Activated naive CD8-positive, alpha-beta T cell treated with anti-CD3 and anti-CD28 coated beads, Interleukin-2, amount 50 U/mL, for 24 hours (primary cell): Measurements from ENCODE around the gene STIM2.
"Not testable (repeated sequence)": the region's sequence is repeated elsewhere in the genome, so short reads cannot be mapped to it uniquely, and the experiment has no call there.

Experiments used
- ATAC-seq: fragments of 150-1000 bp; cut with Tn5 transposase; one replicate; pipeline ENCODE4 v1.10.0; 2021
- DNase-seq: peaks from one replicate; pipeline ENCODE4 v3.0.0; 2021
- H3K27ac Mint-ChIP-seq: one replicate; pipeline ENCODE4 v1.8.0; 2021; ENCODE audit warnings: mild to moderate bottlenecking, mixed read lengths
- H3K27me3 Mint-ChIP-seq: one replicate; pipeline ENCODE4 v1.8.0; 2021; ENCODE audit warnings: mixed read lengths
- H3K36me3 Mint-ChIP-seq: one replicate; pipeline ENCODE4 v1.8.0; 2021; ENCODE audit warnings: low read depth, mixed read lengths
- H3K4me1 Mint-ChIP-seq: one replicate; pipeline ENCODE4 v1.8.0; 2021; ENCODE audit warnings: mixed read lengths
- H3K4me3 Mint-ChIP-seq: one replicate; pipeline ENCODE4 v1.8.0; 2021; ENCODE audit warnings: mild to moderate bottlenecking, moderate library complexity, mixed read lengths
- H3K9me3 Mint-ChIP-seq: one replicate; pipeline ENCODE4 v1.8.0; 2021; ENCODE audit warnings: mixed read lengths

Gene STIM2

GRCh38 chr4:26860157-26860921 lies at the start of gene STIM2:
TSS of gene STIM2 (plus strand) at chr4:26860841.
- peak within 1 kb of the TSS; percentile 94 for H3K27ac Mint-ChIP-seq
- H3K4me1 Mint-ChIP-seq = peaks cover 63% of the 10 kb centered on the region
- no peaks in the 10 kb centered on the region for H3K36me3 Mint-ChIP-seq
- H3K27me3 Mint-ChIP-seq = no peaks in the 10 kb centered on the region
- ATAC-seq (peak; percentile 69), DNase-seq (peak; percentile 98)
- H3K9me3 Mint-ChIP-seq = no peaks in the 10 kb centered on the region
- peak within 1 kb of the TSS; percentile 92 for H3K4me3 Mint-ChIP-seq

- not testable (repeated sequence) for H3K9me3 Mint-ChIP-seq, DNase-seq, H3K4me3 Mint-ChIP-seq, ATAC-seq, H3K27ac Mint-ChIP-seq, H3K36me3 Mint-ChIP-seq, H3K27me3 Mint-ChIP-seq
- peaks cover 24% of the 10 kb centered on the region for H3K4me1 Mint-ChIP-seq
Measured at GRCh38 chr4:26811571-26811970, 49.1 kb upstream of the STIM2 start.

- ATAC-seq = no peak
- H3K27ac Mint-ChIP-seq = no peak overlapping the region
- H3K4me3 Mint-ChIP-seq = no peak overlapping the region
- H3K27me3 Mint-ChIP-seq = peaks cover 5% of the 10 kb centered on the region
- peaks cover 1% of the 10 kb centered on the region for H3K36me3 Mint-ChIP-seq
- H3K9me3 Mint-ChIP-seq = peaks cover 7% of the 10 kb centered on the region
- H3K4me1 Mint-ChIP-seq = peaks cover 21% of the 10 kb centered on the region
- no peak for DNase-seq
Measured at GRCh38 chr4:26812049-26812714, 48.5 kb upstream of the STIM2 start.

- Mint-ChIP-seq H3K4me3 (no peak overlapping the region), H3K36me3 (peaks cover 1% of the 10 kb centered on the region), H3K27me3 (peaks cover 5% of the 10 kb centered on the region), H3K4me1 (peaks cover 16% of the 10 kb centered on the region), H3K9me3 (peaks cover 7% of the 10 kb centered on the region), H3K27ac (no peak overlapping the region)
- no peak for DNase-seq
- ATAC-seq = no peak
Measured at GRCh38 chr4:26813698-26814097, 46.9 kb upstream of the STIM2 start.

- H3K27me3 Mint-ChIP-seq = peaks cover 5% of the 10 kb centered on the region
Measured at GRCh38 chr4:26815199-26815598, 45.4 kb upstream of the STIM2 start.

GRCh38 chr4:26815706-26816105 lies 44.9 kb upstream of the STIM2 start:
- no peak overlapping the region for H3K27ac Mint-ChIP-seq
- DNase-seq (no peak), ATAC-seq (no peak)
- H3K9me3 Mint-ChIP-seq = peaks cover 10% of the 10 kb centered on the region
- H3K27me3 Mint-ChIP-seq = peaks cover 5% of the 10 kb centered on the region
- H3K4me3 Mint-ChIP-seq = no peak overlapping the region
- H3K36me3 Mint-ChIP-seq = peaks cover 1% of the 10 kb centered on the region
- peaks cover 25% of the 10 kb centered on the region for H3K4me1 Mint-ChIP-seq

More at GRCh38 chr4:26815199-26815598, 45.4 kb upstream of the STIM2 start:
- ATAC-seq (no peak), DNase-seq (no peak)
- H3K9me3 Mint-ChIP-seq = peaks cover 8% of the 10 kb centered on the region
- H3K27ac Mint-ChIP-seq = no peak overlapping the region
- H3K36me3 Mint-ChIP-seq = peaks cover 1% of the 10 kb centered on the region
- H3K4me1 Mint-ChIP-seq = peaks cover 25% of the 10 kb centered on the region
- no peak overlapping the region for H3K4me3 Mint-ChIP-seq

GRCh38 chr4:26819026-26819425 lies 41.6 kb upstream of the STIM2 start:
- H3K27me3 Mint-ChIP-seq = no peaks in the 10 kb centered on the region
- no peak for DNase-seq
- ATAC-seq = no peak
- no peak overlapping the region for H3K27ac Mint-ChIP-seq
- peaks cover 14% of the 10 kb centered on the region for H3K9me3 Mint-ChIP-seq
- peaks cover 31% of the 10 kb centered on the region for H3K4me1 Mint-ChIP-seq
- peaks cover 7% of the 10 kb centered on the region for H3K36me3 Mint-ChIP-seq
- H3K4me3 Mint-ChIP-seq = no peak overlapping the region

- peaks cover 31% of the 10 kb centered on the region for H3K4me1 Mint-ChIP-seq
- peaks cover 7% of the 10 kb centered on the region for H3K36me3 Mint-ChIP-seq
- DNase-seq = no peak
- no peak overlapping the region for H3K27ac Mint-ChIP-seq
- ATAC-seq = peak; percentile 47
- peaks cover 14% of the 10 kb centered on the region for H3K9me3 Mint-ChIP-seq
- H3K4me3 Mint-ChIP-seq = no peak overlapping the region
- no peaks in the 10 kb centered on the region for H3K27me3 Mint-ChIP-seq
Measured at GRCh38 chr4:26819478-26820095, 41.1 kb upstream of the STIM2 start.

- DNase-seq (no peak), ATAC-seq (no peak)
- Mint-ChIP-seq H3K4me3 (no peak overlapping the region), H3K9me3 (peaks cover 14% of the 10 kb centered on the region), H3K27me3 (no peaks in the 10 kb centered on the region), H3K36me3 (peaks cover 7% of the 10 kb centered on the region), H3K27ac (no peak overlapping the region), H3K4me1 (peaks cover 31% of the 10 kb centered on the region)
Measured at GRCh38 chr4:26820346-26820745, 40.3 kb upstream of the STIM2 start.

- H3K4me1 Mint-ChIP-seq = peaks cover 31% of the 10 kb centered on the region
- peaks cover 7% of the 10 kb centered on the region for H3K36me3 Mint-ChIP-seq
- H3K9me3 Mint-ChIP-seq = peaks cover 14% of the 10 kb centered on the region
- no peak overlapping the region for H3K27ac Mint-ChIP-seq
- no peak for DNase-seq
- H3K27me3 Mint-ChIP-seq = no peaks in the 10 kb centered on the region
- H3K4me3 Mint-ChIP-seq = no peak overlapping the region
- no peak for ATAC-seq
Measured at GRCh38 chr4:26821031-26821430, 39.6 kb upstream of the STIM2 start.

- DNase-seq (no peak), ATAC-seq (no peak)
- Mint-ChIP-seq H3K4me1 (peaks cover 38% of the 10 kb centered on the region), H3K9me3 (peaks cover 14% of the 10 kb centered on the region), H3K27ac (no peak overlapping the region), H3K27me3 (no peaks in the 10 kb centered on the region), H3K36me3 (peaks cover 7% of the 10 kb centered on the region), H3K4me3 (no peak overlapping the region)
Measured at GRCh38 chr4:26821677-26822503, 38.8 kb upstream of the STIM2 start.

GRCh38 chr4:26822546-26822945 lies 38.1 kb upstream of the STIM2 start:
- peak; percentile 70 for ATAC-seq
- H3K36me3 Mint-ChIP-seq = peaks cover 7% of the 10 kb centered on the region
- DNase-seq = no peak
- peaks cover 14% of the 10 kb centered on the region for H3K9me3 Mint-ChIP-seq
- H3K27ac Mint-ChIP-seq = peak overlapping the region; percentile 57
- H3K4me1 Mint-ChIP-seq = peaks cover 41% of the 10 kb centered on the region
- no peak overlapping the region for H3K4me3 Mint-ChIP-seq
- H3K27me3 Mint-ChIP-seq = no peaks in the 10 kb centered on the region

- not testable (repeated sequence) for H3K36me3 Mint-ChIP-seq, ATAC-seq, H3K4me3 Mint-ChIP-seq, DNase-seq, H3K27me3 Mint-ChIP-seq
- peak overlapping the region; percentile 57 for H3K27ac Mint-ChIP-seq
- peaks cover 41% of the 10 kb centered on the region for H3K4me1 Mint-ChIP-seq
- H3K9me3 Mint-ChIP-seq = peaks cover 14% of the 10 kb centered on the region
Measured at GRCh38 chr4:26822974-26823373, 37.7 kb upstream of the STIM2 start.

GRCh38 chr4:26823583-26823982 lies 37.1 kb upstream of the STIM2 start:
- H3K27ac Mint-ChIP-seq = no peak overlapping the region
- H3K9me3 Mint-ChIP-seq = peaks cover 14% of the 10 kb centered on the region
- DNase-seq = no peak
- ATAC-seq = no peak
- H3K27me3 Mint-ChIP-seq = no peaks in the 10 kb centered on the region
- H3K36me3 Mint-ChIP-seq = peaks cover 7% of the 10 kb centered on the region
- peaks cover 39% of the 10 kb centered on the region for H3K4me1 Mint-ChIP-seq
- no peak overlapping the region for H3K4me3 Mint-ChIP-seq
